ENCODE results near the gene BATF3.
A peak's percentile ranks its signal among the peaks of the same experiment; 100 is the strongest.

BATF3 gene

GRCh38 chr1:212710566-212710965, 10.9 kb upstream of the BATF3 start:
- no peak for TF ChIP-seq CTCF (conservative IDR thresholded peaks at IDR 0.05; ENCODE audit: low read depth)
- no peak overlapping the region for H3K27ac ChIP-seq
- ChIA-PET POLR2A (ENCODE audit: low non-redundant PET) (no interaction called here), CTCF (no interaction called here)
- no peak for DNase-seq (ENCODE audit: low spot score)

GRCh38 chr1:212703991-212704564, 4.4 kb upstream of the BATF3 start:
- POLR2A ChIA-PET (ENCODE audit: low non-redundant PET), result no interaction called here
- TF ChIP-seq CTCF (conservative IDR thresholded peaks at IDR 0.05; ENCODE audit: low read depth), result no peak
- DNase-seq (ENCODE audit: low spot score), result no peak
- CTCF ChIA-PET, result no interaction called here
- H3K27ac ChIP-seq, result no peak overlapping the region

GRCh38 chr1:212702672-212703071, 3.0 kb upstream of the BATF3 start:
- no peak overlapping the region for H3K27ac ChIP-seq
- TF ChIP-seq CTCF (conservative IDR thresholded peaks at IDR 0.05; ENCODE audit: low read depth), result no peak
- CTCF ChIA-PET, result no interaction called here
- DNase-seq (ENCODE audit: low spot score), result no peak
- POLR2A ChIA-PET (ENCODE audit: low non-redundant PET), result no interaction called here

GRCh38 chr1:212701910-212702309, 2.3 kb upstream of the BATF3 start:
- CTCF ChIA-PET, result interaction anchor here (1.3 kb wide), 1 partner anchor 37 kb away, joined by 4 read pairs; no protein-coding TSS in a partner anchor
- POLR2A ChIA-PET (ENCODE audit: low non-redundant PET), result interaction anchor here (0.6 kb wide), 1 partner anchor 661 kb away, joined by 3 read pairs; no protein-coding TSS in a partner anchor
- no peak overlapping the region for H3K27ac ChIP-seq
- no peak for DNase-seq (ENCODE audit: low spot score)
- no peak for TF ChIP-seq CTCF (conservative IDR thresholded peaks at IDR 0.05; ENCODE audit: low read depth)

GRCh38 chr1:212700892-212701819, 1.5 kb upstream of the BATF3 start:
- DNase-seq (ENCODE audit: low spot score), result no peak
- no peak overlapping the region for H3K27ac ChIP-seq
- TF ChIP-seq CTCF (conservative IDR thresholded peaks at IDR 0.05; ENCODE audit: low read depth), result 0 out of 2 replicates have a peak, but pooled peaks have one; percentile 8
- ChIA-PET POLR2A (ENCODE audit: low non-redundant PET) (interaction anchor here (0.6 kb wide), 1 partner anchor 660 kb away, joined by 3 read pairs; no protein-coding TSS in a partner anchor), CTCF (interaction anchor here (0.5 to 1.3 kb wide), 4 partner anchors 36 to 92 kb away, joined by 3 to 4 read pairs (median 3); no protein-coding TSS in a partner anchor)

- ChIA-PET CTCF (interaction anchor here (0.5 to 0.6 kb wide), 2 partner anchors 69 to 92 kb away, joined by 3 read pairs; no protein-coding TSS in a partner anchor), POLR2A (ENCODE audit: low non-redundant PET) (no interaction called here)
- TF ChIP-seq CTCF (conservative IDR thresholded peaks at IDR 0.05; ENCODE audit: low read depth), result no peak
- no peak for DNase-seq (ENCODE audit: low spot score)
- H3K27ac ChIP-seq, result no peak overlapping the region
Measured at GRCh38 chr1:212700223-212700891, 717 bp upstream of the BATF3 start.
